HG03097 (cell line): ENCODE data around the gene PRKAR1B.

ENCODE experiments used
- ATAC-seq: cut with Tn5 transposase; IDR thresholded peaks from one replicate; pipeline ENCODE4 v1.9.1; 2021; ENCODE audit not compliant: unreplicated experiment, low FRiP score

Gene PRKAR1B

DNA sequence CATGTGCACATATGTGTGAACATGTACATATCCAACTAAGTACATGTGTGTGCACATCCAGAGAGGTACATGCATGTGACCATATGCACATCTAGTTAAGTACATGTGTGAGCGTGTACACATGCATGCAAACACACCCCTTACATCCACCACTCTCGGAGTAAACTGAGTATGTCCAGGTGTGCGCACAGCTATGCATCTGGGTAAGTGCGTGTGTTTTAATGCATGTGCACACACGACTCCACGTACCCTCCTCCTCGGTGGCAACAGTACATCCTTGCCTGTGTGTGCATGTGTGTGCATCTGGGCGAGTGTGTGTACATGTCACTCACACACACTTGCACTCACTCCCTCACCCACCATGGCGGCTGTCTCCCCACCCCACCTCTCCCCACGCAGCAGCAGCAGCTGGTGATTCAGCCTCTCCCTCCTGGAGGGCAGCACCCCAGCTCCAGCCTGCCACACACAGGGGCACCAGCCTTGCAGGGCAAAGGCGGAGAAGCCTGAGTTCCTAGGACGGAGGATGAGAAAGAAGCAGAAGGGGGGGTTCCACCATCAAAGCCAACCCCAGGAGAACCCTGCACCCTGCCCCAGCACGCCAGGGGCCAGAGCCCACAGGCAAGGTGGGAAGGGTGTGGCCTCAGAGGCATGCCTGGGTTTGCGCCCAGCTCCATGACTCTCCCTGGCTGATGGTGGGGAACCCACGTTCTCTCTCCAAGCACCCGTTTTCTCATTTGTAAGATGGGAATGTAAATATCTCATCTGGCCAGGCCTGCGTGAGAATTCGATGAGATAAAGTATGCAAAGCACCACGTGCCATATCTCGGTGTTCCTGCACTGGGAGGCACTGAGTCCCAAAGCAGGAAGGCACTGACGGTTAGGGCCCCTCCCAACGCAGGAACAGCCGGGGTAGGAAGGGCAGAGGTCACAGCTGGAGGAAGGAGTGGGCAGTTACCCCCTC is 28.3 kb downstream of the PRKAR1B start:
- no peak for ATAC-seq

DNA sequence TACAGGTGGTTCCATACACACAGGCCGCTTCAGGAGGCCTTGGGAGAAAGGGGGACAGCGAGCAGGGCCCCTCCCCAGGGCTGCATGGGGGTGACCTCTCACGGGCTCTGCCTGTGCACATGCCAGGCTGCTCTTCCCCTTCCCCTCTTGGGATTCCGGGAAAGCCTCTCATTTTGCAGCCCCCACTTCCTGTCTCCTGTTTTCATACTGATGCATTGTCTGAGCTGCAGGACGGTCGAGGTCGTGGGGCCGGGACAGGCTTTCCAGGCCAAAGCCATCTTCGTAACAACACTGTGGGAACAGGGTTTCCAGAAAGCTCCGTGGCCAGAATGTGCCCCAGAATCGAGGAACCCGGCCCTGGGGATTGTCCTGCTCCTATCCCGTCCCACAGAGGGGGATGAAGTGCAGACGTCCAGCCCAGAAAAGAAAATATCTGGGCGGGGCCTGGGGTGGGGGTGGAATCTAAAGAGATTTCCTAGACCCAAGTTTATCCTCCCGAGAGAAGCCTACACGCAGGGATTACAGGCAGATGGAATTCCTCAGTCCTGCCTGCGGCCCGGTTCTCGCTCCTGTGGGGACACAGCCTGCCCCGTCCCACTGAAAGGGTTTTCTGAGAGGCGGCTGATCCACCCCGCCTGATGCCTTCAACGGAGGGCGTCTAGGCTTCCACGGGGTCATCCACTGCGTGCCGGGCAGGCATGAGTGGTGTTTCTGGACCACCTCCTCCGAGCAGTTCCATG is 30.1 kb downstream of the PRKAR1B start:
- ATAC-seq: no peak

DNA sequence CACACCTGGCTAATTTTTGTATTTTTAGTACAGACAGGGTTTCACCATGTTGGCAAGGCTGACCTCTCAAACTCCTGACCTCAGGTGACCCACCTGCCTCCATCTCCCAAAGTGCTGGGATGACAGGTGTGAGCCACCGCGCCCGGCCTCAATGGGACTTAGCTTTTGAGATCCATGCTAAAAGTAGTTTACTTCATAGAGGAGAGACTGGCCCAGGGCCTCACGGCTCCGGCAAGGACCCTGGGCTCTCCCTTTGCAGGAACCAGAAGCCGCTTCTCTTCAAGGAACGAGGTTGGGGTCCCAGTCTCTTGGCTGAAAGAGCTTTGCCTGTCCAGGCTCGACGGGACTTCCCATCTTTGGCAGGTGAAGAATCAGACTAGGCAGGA is 30.7 kb downstream of the PRKAR1B start:
- ATAC-seq: no peak

DNA sequence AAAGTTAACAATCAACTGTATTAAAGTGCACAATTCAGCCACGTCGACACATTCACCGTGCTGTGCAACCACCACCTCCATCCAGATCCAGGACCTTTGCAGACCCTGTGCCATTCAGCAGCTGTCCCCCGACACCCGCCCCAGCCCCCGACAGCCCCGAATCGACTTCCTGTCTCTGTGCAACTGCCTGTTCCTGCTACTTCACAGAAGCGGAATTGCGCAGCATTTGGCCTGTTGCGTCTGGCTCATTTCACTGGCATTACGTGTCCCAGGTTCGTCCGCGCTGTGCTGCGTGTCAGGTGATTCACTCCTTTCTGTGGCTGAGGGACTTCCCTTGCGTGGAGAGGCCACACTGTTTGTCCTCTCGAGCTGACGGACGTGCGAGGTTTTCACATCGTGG is 33.8 kb downstream of the PRKAR1B start:
- ATAC-seq: no peak

DNA sequence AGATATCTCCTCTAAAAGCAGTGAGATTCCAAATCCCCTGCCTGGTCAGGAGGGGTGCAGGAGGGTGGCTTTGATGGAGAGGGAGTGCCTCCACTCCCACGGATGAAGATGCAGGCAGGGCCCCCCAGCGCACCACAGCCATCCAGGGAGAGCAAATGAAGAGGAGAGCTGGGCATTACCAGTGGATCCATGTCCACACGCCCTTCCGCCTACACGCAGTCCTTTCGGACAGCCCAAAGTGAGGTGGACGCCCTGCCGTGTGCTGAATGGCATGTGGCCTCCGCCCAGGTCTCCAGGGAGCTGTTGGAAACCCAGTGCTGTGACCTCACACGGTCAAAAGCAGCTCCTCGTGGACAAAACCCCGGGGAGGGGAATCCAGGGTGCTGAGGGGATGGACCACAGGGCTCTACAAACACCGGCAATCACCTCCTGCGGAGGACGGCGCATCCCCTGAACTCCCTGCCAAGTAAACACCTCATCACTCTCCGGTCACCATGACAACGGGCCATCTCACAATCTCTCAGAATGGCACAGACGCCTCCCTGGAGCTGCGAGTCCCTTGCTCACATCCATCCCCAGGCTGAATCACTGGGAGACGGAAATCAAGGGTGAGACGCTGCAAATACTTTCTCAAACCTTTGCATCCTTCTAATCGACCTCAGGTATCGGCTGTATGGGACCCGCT is 35.6 kb downstream of the PRKAR1B start:
- no peak for ATAC-seq

DNA sequence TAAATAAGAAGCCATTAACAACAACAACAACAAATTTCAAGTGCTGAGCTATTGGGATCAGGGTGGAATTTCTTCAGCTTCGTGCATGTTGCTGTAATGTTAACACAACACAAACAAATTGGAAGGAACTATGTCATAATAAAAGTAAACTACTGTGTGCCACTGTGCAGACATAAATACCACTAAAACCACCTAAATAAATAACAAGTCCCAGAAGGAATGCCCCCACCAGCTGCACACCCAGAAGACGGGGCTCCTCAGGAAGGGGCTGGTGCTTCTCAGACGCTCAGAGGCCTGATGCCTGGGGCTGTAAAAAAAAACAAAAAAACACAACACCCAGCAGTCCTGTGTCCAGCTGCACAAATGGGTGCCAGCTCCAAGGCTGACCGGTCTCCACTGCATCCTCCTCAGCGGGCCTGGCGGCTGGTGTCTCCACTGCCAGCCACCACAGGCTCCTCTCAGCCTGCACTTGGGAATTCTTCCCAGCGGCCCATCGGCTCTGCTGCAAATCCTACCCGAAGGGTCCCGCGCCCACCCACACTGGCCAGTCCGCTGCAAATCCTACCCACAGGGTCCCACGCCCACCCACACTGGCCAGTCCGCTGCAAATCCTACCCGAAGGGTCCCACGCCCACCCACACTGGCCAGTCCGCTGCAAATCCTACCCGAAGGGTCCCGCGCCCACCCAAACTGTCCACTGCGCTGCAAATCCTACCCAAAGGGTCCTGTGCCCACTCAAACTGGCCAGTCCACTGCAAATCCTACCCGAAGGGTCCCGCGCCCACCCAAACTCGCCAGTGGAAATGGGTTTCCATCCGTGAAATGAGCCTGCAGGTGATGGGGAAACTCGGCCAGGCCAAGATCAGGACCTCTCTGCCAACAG is 36.4 kb downstream of the PRKAR1B start:
- ATAC-seq: no peak

DNA sequence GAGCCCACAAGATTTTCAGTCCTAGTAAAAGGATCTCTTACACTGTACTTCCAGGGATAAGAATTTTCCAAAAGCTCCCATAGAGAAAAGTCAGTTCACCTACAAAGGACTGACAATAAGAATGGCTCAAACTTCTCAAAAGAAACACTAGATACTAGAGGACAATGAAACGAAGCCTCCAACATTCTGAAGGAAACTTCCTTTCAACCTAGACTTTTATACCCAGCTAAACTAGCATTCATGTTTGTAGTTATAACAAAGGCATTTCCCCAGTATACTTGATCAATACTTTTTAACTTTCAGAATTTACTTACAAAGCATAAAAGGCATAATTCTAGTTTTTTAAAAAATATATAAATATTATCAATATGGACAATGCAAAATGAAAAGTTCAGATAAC is 41.5 kb downstream of the PRKAR1B start:
- no peak for ATAC-seq

DNA sequence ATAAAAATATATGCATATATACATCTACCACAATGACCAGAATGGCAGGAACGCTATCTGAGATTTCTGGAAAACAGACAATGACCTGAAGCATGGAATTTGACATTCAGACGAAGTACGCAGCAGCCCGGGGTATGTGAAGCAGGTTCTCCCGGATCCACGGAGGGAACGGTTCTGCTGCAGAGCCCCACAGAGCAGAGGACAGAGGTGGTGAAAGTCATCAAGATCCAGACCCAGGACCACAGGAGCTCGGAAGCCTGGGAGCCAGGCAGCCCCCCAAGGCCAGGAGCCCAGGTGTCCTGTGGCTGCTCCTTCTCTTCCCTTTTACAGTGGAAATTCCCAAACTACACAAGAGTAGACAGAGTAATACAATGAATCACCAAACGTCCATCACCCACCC is 42.7 kb downstream of the PRKAR1B start:
- no peak for ATAC-seq

DNA sequence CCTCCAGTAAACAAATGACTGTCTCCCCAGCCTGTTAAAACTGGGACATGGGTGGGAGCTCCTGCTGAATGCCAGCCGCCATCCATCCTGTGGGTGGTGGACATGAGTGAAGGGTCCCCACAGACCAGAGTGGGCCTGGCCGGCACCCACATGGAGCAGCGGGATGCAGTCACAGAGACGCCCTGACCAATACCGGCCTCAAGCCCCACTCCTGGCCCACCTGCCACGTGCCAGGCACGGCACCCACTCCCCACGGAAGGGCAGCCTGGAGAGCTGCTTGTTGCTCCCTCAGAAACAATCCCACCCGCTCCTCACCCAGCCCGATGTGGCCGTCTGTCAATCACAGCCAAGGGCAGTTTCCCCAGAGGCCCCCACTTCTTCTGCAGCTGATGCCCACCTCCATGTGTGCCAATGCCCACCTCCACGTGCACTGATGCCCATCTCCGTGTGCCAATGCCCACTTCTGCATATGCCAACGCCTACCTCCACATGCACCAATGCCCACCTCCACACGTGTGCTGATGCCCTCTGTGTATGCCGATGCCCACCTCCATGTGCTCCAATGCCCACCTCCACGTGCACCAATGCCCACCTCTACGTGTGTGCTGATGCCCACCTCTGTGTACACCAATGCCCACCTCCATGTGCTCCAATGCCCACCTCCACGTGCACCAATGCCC is 43.4 kb downstream of the PRKAR1B start:
- no peak for ATAC-seq

DNA sequence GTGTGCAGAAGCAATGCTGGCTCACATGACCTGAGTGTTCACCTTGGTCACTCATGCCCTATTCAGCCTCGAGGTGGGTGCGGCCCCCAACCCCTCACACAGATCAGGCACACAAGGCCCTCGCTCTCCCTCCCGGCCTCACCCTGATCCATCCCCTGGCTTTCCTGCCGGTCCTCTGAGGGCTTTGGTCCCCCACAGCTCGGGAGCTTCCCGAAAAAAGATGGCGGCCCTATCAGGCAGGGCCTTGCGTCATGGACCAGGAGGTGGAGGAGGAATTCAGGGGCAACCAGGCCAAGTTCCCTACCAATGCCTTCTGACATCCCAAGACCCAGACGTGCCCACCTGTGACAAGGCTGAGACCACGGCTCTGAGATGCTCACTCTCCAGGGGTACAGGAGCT is 44.3 kb downstream of the PRKAR1B start:
- no peak for ATAC-seq

DNA sequence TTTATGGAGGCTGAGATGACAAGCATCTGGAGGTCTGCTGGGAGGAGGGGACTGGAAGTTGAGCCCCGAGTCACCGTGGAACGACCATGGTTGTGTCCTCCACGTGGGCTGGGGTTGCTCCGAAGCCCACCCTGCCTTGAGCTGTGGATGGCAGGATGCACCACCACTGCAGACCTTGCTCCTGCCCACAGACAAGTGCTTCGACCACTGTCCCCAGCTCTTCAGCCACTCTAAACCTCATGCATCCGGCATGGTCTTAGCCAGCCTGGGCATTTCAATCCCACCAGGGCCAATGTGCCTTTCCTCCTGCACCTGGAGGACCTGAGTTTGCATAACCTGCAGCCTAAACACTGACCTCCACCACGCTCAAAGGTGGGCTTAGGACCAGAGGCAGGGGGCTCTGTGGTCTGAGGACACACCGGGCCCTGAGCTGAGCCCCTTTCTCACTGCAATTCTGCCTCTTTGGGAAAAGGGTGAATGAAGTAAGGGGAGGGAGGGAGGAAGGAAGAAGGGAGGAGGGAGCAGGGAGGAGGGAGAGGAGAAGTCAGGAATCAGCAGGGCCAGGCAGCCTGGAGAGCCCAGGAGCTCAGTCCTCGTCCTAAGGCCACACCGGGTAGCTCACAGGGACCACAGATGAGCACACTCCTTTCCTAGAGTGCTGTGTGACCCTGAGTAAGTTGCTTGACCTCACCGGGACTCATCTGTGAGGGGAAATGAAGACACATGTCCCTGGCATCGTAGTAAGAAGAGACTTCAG is 45.4 kb downstream of the PRKAR1B start:
- no peak for ATAC-seq

DNA sequence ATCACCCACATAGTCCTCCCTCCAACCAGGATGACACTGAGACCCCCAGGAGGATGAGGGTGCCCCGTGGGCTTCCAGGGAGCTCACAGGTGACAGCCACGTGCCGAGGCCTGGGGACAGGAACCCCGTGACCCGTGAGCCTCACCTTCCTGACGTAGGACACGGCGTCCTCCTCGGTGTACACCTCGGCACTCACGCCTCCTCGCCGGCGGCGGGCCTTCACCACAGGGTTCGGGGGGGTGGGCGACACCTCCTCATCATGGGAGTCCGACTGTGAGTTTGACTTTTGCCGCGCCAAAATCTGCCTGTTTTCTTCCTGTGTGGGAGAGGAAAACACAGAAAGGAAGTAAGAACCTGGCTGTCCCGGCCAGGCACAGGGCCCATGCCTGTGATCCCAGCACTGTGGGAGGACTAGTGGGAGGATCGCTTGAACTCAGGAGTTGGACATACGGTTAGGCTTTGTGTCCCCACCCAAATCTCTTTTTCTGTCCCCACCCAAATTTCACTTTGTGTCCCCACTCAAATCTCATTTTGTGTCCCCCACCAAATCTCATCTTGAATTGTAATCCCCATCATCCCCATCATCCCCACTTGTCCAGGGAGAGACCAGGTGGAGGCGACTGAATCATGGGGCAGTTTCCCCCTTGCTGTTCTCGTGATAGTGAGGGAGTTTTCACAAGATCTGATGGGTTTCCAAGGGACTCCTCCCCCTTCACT is 46.5 kb downstream of the PRKAR1B start:
- no peak for ATAC-seq

DNA sequence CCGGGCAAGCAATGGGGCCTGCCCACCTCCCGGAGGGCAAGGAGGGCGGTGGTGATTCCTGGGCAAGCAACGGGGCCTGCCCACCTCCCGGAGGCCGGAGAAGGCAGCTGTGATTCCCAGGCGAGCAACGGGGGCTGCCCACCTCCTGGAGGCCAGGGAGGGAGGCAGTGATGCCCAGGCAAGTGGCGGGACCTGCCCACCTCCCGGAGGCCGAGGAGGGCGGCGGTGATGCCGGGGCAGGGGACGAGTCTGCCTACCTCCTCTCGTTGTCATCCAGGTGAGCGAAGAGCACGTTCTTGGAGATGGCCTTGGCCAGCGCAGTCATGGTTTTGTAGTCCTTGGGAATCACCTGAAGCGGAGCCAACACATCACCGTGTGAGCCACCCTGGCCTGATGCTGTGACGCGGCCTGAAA is 50.1 kb downstream of the PRKAR1B start:
- no peak for ATAC-seq

DNA sequence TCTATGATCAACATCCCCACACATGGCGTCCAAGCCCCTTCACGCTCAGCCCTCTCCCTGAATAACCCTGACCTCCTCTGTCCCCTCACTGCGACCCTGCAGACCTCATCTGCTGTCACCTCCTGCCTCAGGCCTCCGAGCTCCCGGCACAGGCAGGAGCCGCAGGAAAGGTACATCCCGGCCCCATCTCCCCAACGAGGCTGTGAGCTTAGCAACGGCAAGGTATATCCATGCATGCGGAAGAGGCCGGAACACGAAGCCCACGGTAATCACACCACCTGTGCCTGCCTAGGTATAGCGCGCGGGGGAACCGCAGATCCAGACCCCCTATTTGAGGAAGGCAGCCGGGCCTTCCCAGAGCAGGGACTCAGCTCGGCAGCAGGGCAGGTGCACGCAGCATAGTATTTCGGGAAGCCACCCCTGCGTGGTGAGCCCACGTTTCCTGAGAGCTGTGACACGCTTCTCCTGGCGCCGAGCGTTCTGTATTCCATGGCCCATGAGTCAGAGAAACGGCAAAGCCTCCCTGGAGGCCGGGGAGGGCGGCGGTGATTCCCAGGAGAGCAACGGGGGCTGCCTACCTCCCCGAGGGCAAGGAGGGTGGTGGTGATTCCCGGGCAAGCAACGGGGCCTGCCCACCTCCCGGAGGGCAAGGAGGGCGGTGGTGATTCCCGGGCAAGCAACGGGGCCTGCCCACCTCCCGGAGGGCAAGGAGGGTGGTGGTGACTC is 50.7 kb downstream of the PRKAR1B start:
- ATAC-seq: no peak

DNA sequence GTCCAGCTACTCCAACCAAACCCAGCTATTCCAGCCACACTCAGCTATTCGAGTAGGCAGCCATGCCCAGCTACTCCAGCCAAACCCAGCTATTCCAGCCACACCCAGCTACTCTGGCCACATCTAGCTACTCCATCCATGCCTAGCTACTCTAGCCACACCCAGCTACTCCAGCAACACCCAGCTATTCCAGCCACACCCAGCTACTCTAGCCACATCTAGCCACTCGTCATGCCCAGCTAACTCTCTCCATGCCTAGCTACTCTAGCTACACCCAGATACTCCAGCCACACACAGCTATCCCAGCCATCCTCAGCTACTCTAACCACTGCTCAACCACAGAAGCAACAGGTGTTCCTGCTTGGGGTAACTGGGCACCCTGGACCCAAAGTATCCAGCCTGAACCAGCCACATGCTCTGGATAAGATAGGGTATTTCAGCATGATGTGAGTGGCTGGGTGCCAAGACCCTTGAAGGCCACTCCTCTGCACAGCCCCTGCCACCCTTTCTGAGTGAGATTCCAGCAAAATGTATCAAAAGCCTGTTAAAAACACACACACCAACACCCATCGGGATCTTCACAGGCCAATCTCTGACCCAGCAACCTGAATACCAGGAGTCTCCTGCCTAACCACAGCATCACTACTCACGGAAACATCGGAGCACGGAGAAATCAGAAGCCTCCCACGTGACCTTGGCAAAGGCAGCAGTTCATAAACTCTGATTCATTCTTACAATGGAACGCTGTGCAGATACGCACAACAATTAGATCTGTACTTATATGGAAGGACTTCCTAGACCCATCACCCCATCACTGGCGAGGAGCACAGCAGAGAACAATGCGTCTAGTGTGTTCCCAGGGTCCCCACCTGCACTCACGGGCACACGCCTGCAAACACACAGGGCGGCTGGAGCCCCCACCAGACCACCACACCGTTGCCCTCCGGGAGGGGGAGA is 52.3 kb downstream of the PRKAR1B start:
- no peak for ATAC-seq

DNA sequence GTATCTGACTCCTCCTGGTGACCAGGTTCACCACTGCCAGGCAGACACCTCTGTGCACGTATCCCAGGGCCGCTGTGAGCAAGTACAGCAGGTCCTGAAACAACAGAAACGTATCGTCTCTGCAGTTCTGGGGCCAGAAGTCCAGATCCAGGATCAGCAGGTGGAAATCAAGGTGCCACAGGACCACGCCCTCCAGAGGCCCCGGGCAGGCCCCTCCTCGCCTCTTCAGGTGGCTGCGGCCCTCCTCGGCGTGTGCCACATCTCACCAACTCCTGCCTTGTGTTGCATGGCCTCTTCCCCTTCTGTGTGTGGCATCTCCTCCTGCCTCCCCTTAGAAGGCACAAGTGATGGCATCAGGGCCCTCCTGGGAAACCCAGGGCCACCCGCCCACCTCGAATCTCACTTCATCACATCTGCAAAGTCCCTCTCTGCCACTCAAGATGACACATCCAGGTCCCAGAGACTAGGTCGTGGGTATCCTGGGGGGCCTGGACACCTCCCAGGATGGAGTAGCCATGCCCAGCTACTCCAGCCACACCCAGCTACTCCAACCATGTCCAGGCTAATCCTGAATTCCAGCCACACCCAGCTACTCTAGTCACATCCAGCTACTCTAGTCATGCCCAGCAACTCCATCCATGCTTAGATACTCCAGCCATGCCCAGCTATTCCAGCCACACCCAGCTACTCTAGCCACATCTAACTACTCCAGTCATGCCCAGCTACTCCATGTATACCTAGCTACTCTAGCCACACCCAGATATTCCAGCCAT is 53.2 kb downstream of the PRKAR1B start:
- ATAC-seq: no peak
